GM12878 (cell line): ENCODE measurements around the gene DLX3. TPM values are rescaled to one million over a fixed set of nuclear protein-coding genes. Genes with fewer than 3 reads are reported as not detected.

Experiments
- ATAC-seq: fragments of 200-7000 bp; cut with Tn5 transposase; 3 replicates; pipeline ENCODE4 v1.9.1; 2020; ENCODE audit warnings: mild to moderate bottlenecking, moderate library complexity
- BruUV-seq: library from RNA; stranded (reverse); fragments of 400-500 nt; replicated peaks from 2 replicates; lab custom pipeline; 2021; lab: Mats Ljungman, UMichigan
- CTCF ChIA-PET: fragments of 300-600 bp; sonication (Branson Sonifier 250); formaldehyde crosslinking; extraction: SDS; loops from one replicate; lab custom pipeline; 2021; ENCODE audit warnings: inconsistent platforms; lab: Yijun Ruan, JAX
- POLR2A ChIA-PET: fragments of 350-600 bp; formaldehyde crosslinking; extraction: SDS; loops from one replicate; lab custom pipeline; 2021; ENCODE audit warnings: inconsistent platforms; lab: Charles Lee
- RAD21 ChIA-PET: fragments of 300-600 bp; sonication (Branson Sonifier 250); formaldehyde crosslinking; loops from one replicate; lab custom pipeline; 2023; ENCODE audit warnings: antibody characterized with exemption; ENCODE audit not compliant: unreplicated experiment; lab: Charles Lee
- SMC1A ChIA-PET: fragments of 300-600 bp; sonication (Branson Sonifier 250); formaldehyde crosslinking; loops from one replicate; lab custom pipeline; 2023; ENCODE audit not compliant: unreplicated experiment, uncharacterized antibody; lab: Charles Lee
- DNase-seq: peaks from one replicate; pipeline ENCODE4 v3.0.0-alpha.2; 2011; ENCODE audit warnings: low read depth, low spot score
- FAIRE-seq: peaks from 3 replicates; lab custom pipeline; 2011; peaks lifted over from hg19 to GRCh38; lab: Jason Lieb, UNC
- H2AFZ ChIP-seq: 2 replicates; pipeline ENCODE4 v1.6.0; 2011; ENCODE audit warnings: low read depth, low read length, control low read depth; ENCODE audit not compliant: control insufficient read depth
- H3K27ac ChIP-seq: 2 replicates; pipeline ENCODE4 v1.5.1; 2011; ENCODE audit warnings: control low read depth; ENCODE audit not compliant: control insufficient read depth, insufficient read depth
- H3K27me3 ChIP-seq, 2 experiments: replicated peaks in 1 of 2; 2 replicates each; pipeline versions ENCODE4 v1.6.0 to v1.6.1; 2011; ENCODE audit warnings: low read length in 1 of 2; ENCODE audit not compliant: control insufficient read depth in 2 of 2, insufficient read depth in 2 of 2
- H3K36me3 ChIP-seq, 2 experiments: 2 replicates each; pipeline ENCODE4 v1.5.1; 2011; ENCODE audit warnings: low read length in 1 of 2; ENCODE audit not compliant: control insufficient read depth in 2 of 2, insufficient read depth in 2 of 2
- H3K4me1 ChIP-seq: 2 replicates; pipeline ENCODE4 v1.6.1; 2011; ENCODE audit warnings: mild to moderate bottlenecking, low read length, moderate library complexity, mixed read lengths; ENCODE audit not compliant: control insufficient read depth, insufficient read depth
- H3K4me2 ChIP-seq: 2 replicates; pipeline ENCODE4 v1.6.0; 2011; ENCODE audit warnings: control low read depth; ENCODE audit not compliant: control insufficient read depth, insufficient read depth
- H3K4me3 ChIP-seq: fragments of 200-600 bp; sonication (generic); 2 replicates; pipeline ENCODE4 v1.5.1; 2016
- H3K79me2 ChIP-seq: 2 replicates; pipeline ENCODE4 v1.6.0; 2011; ENCODE audit warnings: low read length; ENCODE audit not compliant: control insufficient read depth, insufficient read depth
- H3K9ac ChIP-seq: 2 replicates; pipeline ENCODE4 v1.8.0; 2011; ENCODE audit warnings: low read length, control low read depth, mixed read lengths; ENCODE audit not compliant: control insufficient read depth, insufficient read depth
- H3K9me3 ChIP-seq: replicated peaks from 3 replicates; pipeline ENCODE4 v1.5.1; 2011; ENCODE audit warnings: mild to moderate bottlenecking, low read length; ENCODE audit not compliant: control insufficient read depth, insufficient read depth
- H4K20me1 ChIP-seq: 2 replicates; pipeline ENCODE4 v1.6.0; 2011; ENCODE audit not compliant: control insufficient read depth, insufficient read depth
- ASH2L ChIP-seq: fragments of 300-600, 200-600 bp; sonication (generic); IDR thresholded peaks from 2 replicates; pipeline ENCODE4 v1.6.1; 2017; ENCODE audit warnings: low read depth, mild to moderate bottlenecking, borderline replicate concordance
- BACH1 ChIP-seq: fragments of 450-650 bp; IDR thresholded peaks from 2 replicates; pipeline ENCODE4 v1.6.1; 2017; ENCODE audit warnings: mild to moderate bottlenecking, borderline replicate concordance
- CBFB ChIP-seq: IDR thresholded peaks from 2 replicates; pipeline ENCODE4 v1.6.1; 2016; ENCODE audit warnings: antibody characterized with exemption, low read depth
- CREM ChIP-seq: IDR thresholded peaks from 2 replicates; pipeline ENCODE4 v1.6.1; 2014; ENCODE audit warnings: antibody characterized with exemption, low read depth
- CUX1 ChIP-seq: IDR thresholded peaks from 2 replicates; pipeline ENCODE4 v1.6.1; 2012; ENCODE audit warnings: improper control_type of control experiment, low read depth, low read length; ENCODE audit not compliant: insufficient replicate concordance
- IKZF1 ChIP-seq: fragments of 450-650 bp; conservative IDR thresholded peaks from 2 replicates; pipeline ENCODE4 v1.6.1; 2017; ENCODE audit warnings: antibody characterized with exemption, mild to moderate bottlenecking
- KLF5 ChIP-seq: fragments of 450-650 bp; IDR thresholded peaks from 2 replicates; pipeline ENCODE4 v1.6.1; 2014; ENCODE audit warnings: mild to moderate bottlenecking; ENCODE audit not compliant: partially characterized antibody
- MLLT1 ChIP-seq: fragments of 450-650 bp; IDR thresholded peaks from 2 replicates; pipeline ENCODE4 v1.6.1; 2016; ENCODE audit warnings: mild to moderate bottlenecking
- NR2C1 ChIP-seq: fragments of 450-650 bp; IDR thresholded peaks from 2 replicates; pipeline ENCODE4 v1.6.1; 2017; ENCODE audit warnings: antibody characterized with exemption, mild to moderate bottlenecking, moderate library complexity
- POLR2AphosphoS5 ChIP-seq: IDR thresholded peaks from 2 replicates; pipeline ENCODE4 v1.6.1; 2011; ENCODE audit warnings: mild to moderate bottlenecking, low read length, inconsistent platforms
- RAD21 ChIP-seq: IDR thresholded peaks from 2 replicates; pipeline ENCODE4 v1.6.1; 2011; ENCODE audit warnings: mild to moderate bottlenecking, low read depth, low read length, moderate library complexity; ENCODE audit not compliant: insufficient read depth
- TARDBP ChIP-seq: IDR thresholded peaks from 2 replicates; pipeline ENCODE4 v1.6.1; 2016; ENCODE audit warnings: borderline replicate concordance
- TCF12 ChIP-seq: IDR thresholded peaks from 2 replicates; pipeline ENCODE4 v1.6.1; 2011; ENCODE audit warnings: low read depth, mild to moderate bottlenecking, low read length
- YY1 ChIP-seq: IDR thresholded peaks from 2 replicates; pipeline ENCODE4 v1.6.1; 2011; ENCODE audit warnings: low read depth, mild to moderate bottlenecking, low read length
- ZBTB33 ChIP-seq: fragments of 450-650 bp; IDR thresholded peaks from 2 replicates; pipeline ENCODE4 v1.6.1; 2017; ENCODE audit warnings: mild to moderate bottlenecking
- ZNF24 ChIP-seq: fragments of 450-650 bp; IDR thresholded peaks from 2 replicates; pipeline ENCODE4 v1.6.1; 2017; ENCODE audit warnings: antibody characterized with exemption, mild to moderate bottlenecking
- ZNF622 ChIP-seq: fragments of 450-650 bp; IDR thresholded peaks from 2 replicates; pipeline ENCODE4 v1.6.1; 2017; ENCODE audit warnings: mild to moderate bottlenecking, inconsistent platforms
- WGBS: methylation state at CpG from one replicate; pipeline ENCODE4 v1.1.6; 2016; ENCODE audit warnings: low lambda C conversion rate; ENCODE audit not compliant: insufficient replicate concordance, insufficient coverage; ENCODE audit errors: missing lambda C conversion rate; 5-methylcytosine and 5-hydroxymethylcytosine counted together
- in situ Hi-C: fragments of 300-500 bp; cut with MboI; formaldehyde crosslinking; loops from 9 replicates; pipeline ENCODE4 v1.14.3; 2018; ENCODE audit warnings: mixed read lengths
- intact Hi-C: fragments of 100-400 bp; cut with micrococcal nuclease; formaldehyde crosslinking; loops from one replicate; pipeline ENCODE4 v1.14.2; 2022; ENCODE audit not compliant: unreplicated experiment
- polyA plus RNA-seq, 11 experiments: library from polyadenylated mRNA; depleted of rRNA in 4 of 11; unstranded in 6 of 11; stranded (reverse) in 5 of 11; fragments of >200 nt; fragmentation: Nextera tagmentation in 4 of 11; fragmentation: Illumina TruSeq in 1 of 11; extraction: Ambion mirVana in 4 of 11; extraction: Trizol in 1 of 11; gene quantifications; 1 replicate in 1 of 11; 2 replicates in 10 of 11; pipeline versions ENCODE4 v1.2.1 to v1.2.3, GENCODE V29; 2011 to 2016; ENCODE audit warnings: inconsistent platforms in 2 of 11, missing spikeins in 2 of 11, low read depth in 1 of 11
- total RNA-seq, 4 experiments: library from RNA; depleted of rRNA in 3 of 4; stranded (reverse); fragments of >200 nt in 3 of 4; fragmentation: Illumina TruSeq in 1 of 4; extraction: Trizol in 1 of 4; gene quantifications; 2 replicates each; pipeline versions ENCODE4 v1.2.1 to v1.2.3, GENCODE V29; 2013 to 2021

Gene DLX3
- total and polyA plus RNA-seq, 10 of the 15 experiments (the other 5 are each of a cell fraction or from before 2014, with no cell fraction given): not detected

GRCh38 chr17:50026046-50026675 lies 31.1 kb upstream of the DLX3 start:
- Histone ChIP-seq H3K4me1 (no peaks in the 10 kb centered on the region), H4K20me1 (no peaks in the 10 kb centered on the region), H3K9ac (no peak overlapping the region), H3K4me3 (no peak overlapping the region), H3K36me3 (no peaks in the 10 kb centered on the region), H3K27me3 (peaks cover 0 to 2% of the 10 kb centered on the region in 2 experiments; a peak in 3 of 4 replicates), H2AFZ (no peak overlapping the region), H3K4me2 (no peak overlapping the region), H3K9me3 (no peaks in the 10 kb centered on the region; the same call in 2 of the 3 replicates), H3K79me2 (no peaks in the 10 kb centered on the region), H3K27ac (no peak overlapping the region)
- RAD21 ChIA-PET: interaction anchor here (2.7 kb wide), 1 partner anchor 61 kb away, joined by 16 read pairs; no protein-coding TSS in a partner anchor
- POLR2A ChIA-PET: no interaction called here
- in situ Hi-C loops: loop anchor here (5.0 kb wide), 1 partner anchor 66 kb away; no protein-coding TSS in a partner anchor
- DNase-seq: no peak
- intact Hi-C loops: loop anchor here (1.0 kb wide), 1 partner anchor 61 kb away; no protein-coding TSS in a partner anchor
- 22% methylated on average over 8 of the region's 8 CpGs for WGBS
- SMC1A ChIA-PET: interaction anchor here (0.7 to 2.0 kb wide), 6 partner anchors 14 to 64 kb away, joined by 3 to 7 read pairs (median 3); no protein-coding TSS in a partner anchor
- CTCF ChIA-PET: interaction anchor here (0.7 to 9.7 kb wide), 10 partner anchors 9 to 89 kb away, joined by 3 to 118 read pairs (median 4); partner anchors contain the start of genes ITGA3 and PDK2
- no peak for FAIRE-seq
- BruUV-seq: no TSS peak
- ATAC-seq: no peak
- TF ChIP-seq YY1: no peak
- no peak for TF ChIP-seq TARDBP
- TF ChIP-seq CUX1: no peak
- TF ChIP-seq TCF12: no peak
- no peak for TF ChIP-seq KLF5
- TF ChIP-seq ZNF24: no peak
- no peak for TF ChIP-seq ASH2L
- TF ChIP-seq ZBTB33: no peak
- TF ChIP-seq RAD21: no peak
- no peak for TF ChIP-seq POLR2AphosphoS5
- TF ChIP-seq IKZF1: no peak
- TF ChIP-seq MLLT1: no peak
- no peak for TF ChIP-seq CBFB
- no peak for TF ChIP-seq NR2C1
- TF ChIP-seq BACH1: no peak
- TF ChIP-seq ZNF622: no peak
- no peak for TF ChIP-seq CREM
